ENCODE results near the gene ZNF277.

The ZNF277 gene

DNA sequence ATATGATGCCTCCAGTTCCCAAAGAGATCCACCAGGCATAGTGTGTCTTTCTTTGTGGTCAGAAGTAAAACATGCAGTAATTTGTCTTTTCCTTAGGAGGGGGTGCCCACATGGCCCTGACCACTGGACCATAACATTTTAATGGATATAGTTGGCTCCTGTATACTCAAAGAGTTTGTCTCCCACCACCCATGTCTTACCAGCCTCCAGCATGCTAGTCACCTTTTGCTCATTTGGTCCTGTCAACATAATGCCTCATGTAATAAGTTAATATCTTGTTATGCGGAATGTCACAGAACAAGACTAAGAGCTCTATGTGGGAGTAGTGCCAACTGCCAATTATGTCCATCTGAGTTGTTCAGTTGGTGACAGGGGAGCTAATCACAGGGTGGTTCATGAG, 160.4 kb downstream of the ZNF277 start:
- TF ChIP-seq, protein P1, sequence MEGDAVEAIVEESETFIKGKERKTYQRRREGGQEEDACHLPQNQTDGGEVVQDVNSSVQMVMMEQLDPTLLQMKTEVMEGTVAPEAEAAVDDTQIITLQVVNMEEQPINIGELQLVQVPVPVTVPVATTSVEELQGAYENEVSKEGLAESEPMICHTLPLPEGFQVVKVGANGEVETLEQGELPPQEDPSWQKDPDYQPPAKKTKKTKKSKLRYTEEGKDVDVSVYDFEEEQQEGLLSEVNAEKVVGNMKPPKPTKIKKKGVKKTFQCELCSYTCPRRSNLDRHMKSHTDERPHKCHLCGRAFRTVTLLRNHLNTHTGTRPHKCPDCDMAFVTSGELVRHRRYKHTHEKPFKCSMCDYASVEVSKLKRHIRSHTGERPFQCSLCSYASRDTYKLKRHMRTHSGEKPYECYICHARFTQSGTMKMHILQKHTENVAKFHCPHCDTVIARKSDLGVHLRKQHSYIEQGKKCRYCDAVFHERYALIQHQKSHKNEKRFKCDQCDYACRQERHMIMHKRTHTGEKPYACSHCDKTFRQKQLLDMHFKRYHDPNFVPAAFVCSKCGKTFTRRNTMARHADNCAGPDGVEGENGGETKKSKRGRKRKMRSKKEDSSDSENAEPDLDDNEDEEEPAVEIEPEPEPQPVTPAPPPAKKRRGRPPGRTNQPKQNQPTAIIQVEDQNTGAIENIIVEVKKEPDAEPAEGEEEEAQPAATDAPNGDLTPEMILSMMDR (IDR thresholded peaks at IDR 0.05) = no peak
- no peak overlapping the region for H3K27ac Mint-ChIP-seq
- H3K36me3 Mint-ChIP-seq (ENCODE audit: low read depth) = no peaks in the 10 kb centered on the region

DNA sequence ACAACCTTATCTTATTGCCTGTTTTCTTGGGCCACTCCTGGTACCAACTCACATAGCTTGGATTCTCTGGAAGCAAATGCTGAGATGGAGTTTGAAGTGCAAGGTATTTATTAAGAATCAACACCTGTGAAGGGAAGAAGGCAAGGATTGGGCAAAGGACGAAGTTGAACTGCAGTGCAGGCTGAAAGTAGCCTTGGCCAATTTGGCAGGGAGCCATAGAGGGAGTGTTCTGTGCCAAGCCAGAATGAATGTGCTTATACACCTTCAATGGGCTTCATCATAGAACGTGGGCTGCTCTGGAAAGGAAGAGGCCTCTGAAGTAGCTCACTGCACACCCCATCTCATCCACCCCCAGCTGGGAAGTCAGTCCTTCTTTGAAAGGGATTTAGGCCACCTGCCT, 163.9 kb downstream of the ZNF277 start:
- Mint-ChIP-seq H3K4me1 (no peaks in the 10 kb centered on the region), H3K4me3 (no peak overlapping the region), H3K27ac (no peak overlapping the region), H3K36me3 (ENCODE audit: low read depth) (no peaks in the 10 kb centered on the region), H3K9me3 (no peaks in the 10 kb centered on the region), H3K27me3 (ENCODE audit: low read depth, poor library complexity) (no peaks in the 10 kb centered on the region)
- no peak for DNase-seq
- TF ChIP-seq, protein P1 (IDR thresholded peaks at IDR 0.05) = no peak

More for the DNA sequence above, 160.4 kb downstream of the ZNF277 start:
- DNase-seq = no peak
- Mint-ChIP-seq H3K4me1 (peaks cover 27% of the 10 kb centered on the region), H3K27me3 (ENCODE audit: low read depth, poor library complexity) (no peaks in the 10 kb centered on the region), H3K9me3 (no peaks in the 10 kb centered on the region), H3K4me3 (no peak overlapping the region)

DNA sequence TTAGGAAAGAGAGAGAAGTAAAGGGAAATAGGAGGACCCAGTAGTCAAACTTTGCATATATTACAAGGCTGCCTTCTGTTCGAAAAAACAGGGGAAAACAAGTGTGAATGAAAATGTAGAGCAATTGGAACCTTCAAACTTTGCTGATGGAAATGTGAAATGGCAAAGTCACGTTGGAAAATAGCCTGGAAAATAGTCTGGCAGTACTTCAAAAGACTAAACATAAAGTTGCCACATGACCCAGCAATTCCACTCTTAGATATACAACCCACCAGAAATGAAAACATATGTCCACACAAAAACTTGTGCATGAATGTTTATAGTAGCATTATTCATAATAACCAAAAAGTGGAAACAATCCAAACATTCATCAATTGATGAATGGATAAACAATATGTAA, 165.2 kb downstream of the ZNF277 start:
- H3K27ac Mint-ChIP-seq = no peak overlapping the region

DNA sequence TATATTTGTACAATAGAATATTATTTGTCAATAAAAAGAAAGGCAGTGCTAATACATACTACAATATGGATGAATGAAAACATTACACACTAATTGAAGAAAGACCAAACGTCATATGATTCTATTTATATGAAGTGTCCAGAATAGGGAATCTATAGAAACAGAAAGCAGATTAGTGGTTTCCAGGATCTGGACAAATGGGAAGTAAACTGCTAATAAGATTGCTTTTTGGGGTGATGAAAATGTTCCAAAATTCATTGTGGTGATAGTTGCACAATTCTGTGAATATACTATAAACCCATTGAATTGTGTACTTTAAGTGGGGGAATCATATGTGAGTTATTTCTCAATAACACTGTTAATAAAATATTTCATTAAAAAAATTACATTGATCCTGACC, 165.6 kb downstream of the ZNF277 start:
- Mint-ChIP-seq H3K4me1 (no peaks in the 10 kb centered on the region), H3K4me3 (no peak overlapping the region), H3K9me3 (no peaks in the 10 kb centered on the region), H3K27me3 (ENCODE audit: low read depth, poor library complexity) (no peaks in the 10 kb centered on the region), H3K27ac (no peak overlapping the region), H3K36me3 (ENCODE audit: low read depth) (no peaks in the 10 kb centered on the region)
- TF ChIP-seq, protein P1 (IDR thresholded peaks at IDR 0.05) = no peak
- no peak for DNase-seq

More for the DNA sequence above, 165.2 kb downstream of the ZNF277 start:
- H3K36me3 Mint-ChIP-seq (ENCODE audit: low read depth) = no peaks in the 10 kb centered on the region
- no peak overlapping the region for H3K4me3 Mint-ChIP-seq
- TF ChIP-seq, protein P1 (IDR thresholded peaks at IDR 0.05) = no peak
- no peaks in the 10 kb centered on the region for H3K4me1 Mint-ChIP-seq
- H3K27me3 Mint-ChIP-seq (ENCODE audit: low read depth, poor library complexity) = no peaks in the 10 kb centered on the region
- no peaks in the 10 kb centered on the region for H3K9me3 Mint-ChIP-seq
- no peak for DNase-seq

DNA sequence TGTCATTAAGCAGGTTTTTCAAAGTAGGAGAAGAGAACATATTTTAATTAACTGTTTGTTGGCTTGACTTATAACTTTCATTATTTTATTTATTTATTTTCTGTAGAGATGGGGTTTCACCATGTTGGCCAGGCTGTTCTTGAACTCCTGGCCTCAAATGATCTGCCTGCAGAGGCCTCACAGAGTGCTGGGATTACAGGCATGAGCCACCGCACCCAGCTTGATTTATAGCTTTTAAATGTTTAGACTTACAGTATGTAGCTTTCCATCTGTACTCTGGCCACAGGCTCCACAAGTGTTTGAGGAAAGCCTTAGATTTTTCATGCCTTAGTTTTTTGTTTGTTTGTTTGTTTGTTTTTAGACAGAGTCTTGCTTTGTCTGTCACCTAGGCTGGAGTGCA, 171.1 kb downstream of the ZNF277 start:
- no peak for DNase-seq
- Mint-ChIP-seq H3K9me3 (peaks cover 3% of the 10 kb centered on the region), H3K27me3 (ENCODE audit: low read depth, poor library complexity) (no peaks in the 10 kb centered on the region), H3K4me3 (no peak overlapping the region), H3K36me3 (ENCODE audit: low read depth) (no peaks in the 10 kb centered on the region), H3K4me1 (no peaks in the 10 kb centered on the region), H3K27ac (no peak overlapping the region)
- TF ChIP-seq, protein P1 (IDR thresholded peaks at IDR 0.05) = no peak

DNA sequence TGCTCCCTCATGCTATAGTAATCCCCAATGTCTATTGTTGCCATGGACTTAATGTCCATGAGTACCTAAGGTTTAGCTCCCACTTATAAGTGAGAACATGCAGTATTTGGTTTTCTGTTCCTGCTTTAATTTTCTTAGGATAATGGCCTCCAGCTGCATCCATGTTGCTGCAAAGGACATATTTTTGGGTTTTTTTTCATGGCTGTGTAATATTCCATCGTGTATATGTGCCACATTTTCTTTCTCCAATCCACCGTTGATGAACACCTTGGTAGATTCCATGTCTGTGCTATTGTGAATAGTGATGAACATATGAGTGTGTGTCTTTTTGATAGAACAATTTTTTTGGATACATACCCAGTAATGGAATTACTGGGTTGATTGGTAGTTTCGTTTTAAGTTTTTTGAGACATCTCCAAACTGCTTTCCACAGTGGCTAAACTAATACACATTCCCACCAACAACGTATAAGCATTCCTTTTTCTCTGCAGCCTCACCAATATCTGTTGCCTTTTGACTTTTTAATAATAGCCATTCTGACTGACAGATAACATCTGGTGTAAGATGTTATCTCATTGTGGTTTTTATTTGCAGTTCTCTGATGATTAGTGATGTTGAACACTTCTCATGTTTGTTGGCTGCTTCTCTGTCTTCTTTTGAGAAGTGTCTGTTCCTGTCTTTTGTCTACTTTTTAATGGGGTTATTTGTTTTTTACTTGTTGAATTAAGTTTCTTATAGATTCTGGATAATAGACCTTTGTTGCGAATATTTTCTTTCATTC, 175.0 kb downstream of the ZNF277 start:
- H3K27ac Mint-ChIP-seq = no peak overlapping the region
- peaks cover 8% of the 10 kb centered on the region for H3K4me1 Mint-ChIP-seq
- H3K4me3 Mint-ChIP-seq = no peak overlapping the region
- H3K36me3 Mint-ChIP-seq (ENCODE audit: low read depth) = no peaks in the 10 kb centered on the region
- no peaks in the 10 kb centered on the region for H3K27me3 Mint-ChIP-seq (ENCODE audit: low read depth, poor library complexity)
- peaks cover 3% of the 10 kb centered on the region for H3K9me3 Mint-ChIP-seq
- TF ChIP-seq, protein P1 (IDR thresholded peaks at IDR 0.05) = no peak
- DNase-seq = no peak
